Stimulated activated CD4-positive, alpha-beta T cell treated with anti-CD3 and anti-CD28 coated beads, Interleukin-15, amount 100 ng/mL, for 1 hour (primary cell): ENCODE data around the gene WDR5B.

Experiments used
- DNase-seq, 2 donors: peaks; one replicate each; pipeline ENCODE4 v3.0.0-alpha.2; 2020; ENCODE audit warnings: low read depth in 1 of 2, low spot score in 1 of 2

Gene WDR5B

DNA sequence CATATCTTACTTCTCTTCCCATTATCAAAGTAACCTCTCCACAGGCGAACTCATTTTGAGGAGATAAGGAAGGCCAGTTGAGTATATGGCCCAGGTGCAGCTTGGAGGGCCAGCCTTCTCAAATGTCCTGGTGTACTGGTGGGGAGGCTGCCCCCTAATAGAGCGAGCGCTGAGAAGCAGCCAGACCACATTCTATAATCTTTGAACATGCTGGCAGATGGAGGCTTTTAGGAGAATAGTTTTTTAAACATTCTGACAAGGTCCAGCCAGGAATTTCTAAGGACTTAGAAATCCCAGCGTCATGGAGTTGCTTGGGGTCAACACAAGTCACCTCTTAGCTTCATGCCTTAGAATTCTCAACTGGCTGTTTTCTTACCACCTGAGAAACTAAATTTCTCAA lies 5.8 kb downstream of the WDR5B start:
- no peak for DNase-seq

- no peak for DNase-seq
These were observed 6.4 kb downstream of the WDR5B start for GRCh38 chr3:122409446-122409845.

GRCh38 chr3:122407946-122408345 lies 7.9 kb downstream of the WDR5B start:
- DNase-seq: no peak

DNA sequence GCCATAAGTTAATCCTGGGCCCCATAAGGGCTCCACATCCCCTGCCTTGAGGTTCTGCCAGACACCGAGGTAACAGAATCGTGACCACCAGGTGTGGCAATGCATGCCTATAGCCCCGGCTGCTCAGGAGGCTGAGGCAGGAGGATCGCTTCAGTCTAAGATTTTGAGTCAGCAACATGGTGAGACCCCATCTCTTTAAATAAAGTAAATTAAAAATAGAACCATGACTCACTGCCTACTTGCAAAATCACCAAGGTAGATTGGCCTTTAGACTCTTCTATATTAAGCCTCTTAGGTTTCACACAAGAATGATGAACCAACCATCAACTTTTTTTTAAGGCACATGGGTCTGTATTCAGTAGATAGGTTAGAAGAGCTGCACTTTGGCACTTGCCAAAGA lies 9.7 kb downstream of the WDR5B start:
- DNase-seq: no peak

- no peak for DNase-seq
These were observed 10.8 kb downstream of the WDR5B start for GRCh38 chr3:122405015-122405414.

DNA sequence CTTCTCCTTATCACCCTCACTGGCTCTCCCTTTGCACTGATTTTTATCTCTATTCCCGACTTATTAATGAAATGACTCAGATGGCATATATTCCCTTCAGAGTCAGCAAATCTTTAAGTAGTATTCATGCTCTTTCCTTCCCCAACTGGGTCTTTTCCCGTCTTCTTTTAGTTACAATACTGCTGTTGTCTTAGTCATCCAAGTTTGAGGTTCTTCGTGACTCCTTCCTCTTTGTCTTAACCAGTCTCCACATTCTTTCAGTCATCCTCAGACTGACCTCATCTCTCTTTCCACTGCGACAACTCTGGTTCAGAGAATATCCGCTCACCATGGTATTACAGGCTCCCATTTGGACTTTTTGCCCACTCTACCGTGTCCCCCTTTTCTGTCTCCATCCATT lies 12.4 kb downstream of the WDR5B start:
- no peak for DNase-seq

- no peak for DNase-seq
These were observed 16.9 kb downstream of the WDR5B start for GRCh38 chr3:122398920-122399319.

DNA sequence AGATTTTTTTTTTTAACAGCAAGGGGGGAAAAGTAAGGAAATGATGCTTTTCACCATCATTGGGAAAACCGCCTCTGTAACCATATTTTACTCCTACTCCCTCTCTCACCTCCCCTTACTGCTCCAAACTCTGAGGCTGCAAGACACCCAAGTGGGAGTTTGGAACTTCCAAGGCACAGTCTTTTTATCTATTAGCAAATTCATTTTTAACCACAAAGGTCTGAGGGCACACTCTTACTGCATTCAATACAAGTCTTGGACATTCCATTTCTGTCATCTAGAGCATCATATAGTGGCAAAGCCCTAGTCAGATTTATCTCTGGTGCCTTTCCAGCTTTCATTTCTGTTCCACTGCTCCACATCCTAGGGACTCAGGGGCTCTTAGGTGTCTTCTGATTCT lies 18.7 kb downstream of the WDR5B start:
- DNase-seq: no peak

GRCh38 chr3:122396511-122396910 lies 19.4 kb downstream of the WDR5B start:
- no peak for DNase-seq

DNA sequence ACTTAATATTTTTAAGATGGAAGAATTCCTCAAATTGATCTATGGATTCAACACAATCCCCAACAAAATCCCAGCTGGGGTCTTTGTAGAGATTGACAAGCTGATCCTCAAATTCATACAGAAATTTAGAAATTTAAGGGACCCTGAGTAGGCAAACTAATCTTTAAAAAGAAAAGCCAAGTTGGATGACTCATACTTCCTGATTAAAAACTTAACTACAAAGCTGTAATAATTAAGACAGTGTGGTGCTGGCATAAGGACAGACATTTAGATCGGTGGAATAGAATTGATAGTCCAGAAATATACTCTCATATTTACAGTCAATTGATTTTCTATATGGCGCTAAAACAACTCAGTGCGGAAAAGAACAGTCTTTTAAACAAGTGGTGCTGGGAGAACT lies 20.3 kb downstream of the WDR5B start:
- DNase-seq: no peak

DNA sequence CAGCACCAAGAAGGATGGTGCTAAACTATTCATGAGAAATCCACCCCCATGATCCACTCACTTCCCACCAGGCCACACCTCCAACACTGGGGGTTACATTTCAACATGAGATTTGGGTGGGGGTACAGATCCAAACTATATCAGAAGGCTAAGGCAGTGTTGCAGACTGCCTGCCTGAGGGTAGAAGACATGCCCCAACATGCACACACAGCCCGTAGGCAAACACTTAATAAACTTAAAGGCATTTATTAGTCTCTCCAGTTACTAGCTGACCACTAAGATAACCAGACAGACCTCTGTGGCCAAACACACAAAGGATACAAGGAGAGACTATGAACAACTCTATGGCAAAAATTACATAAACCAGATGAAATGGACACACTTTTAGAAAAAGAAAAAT lies 21.7 kb downstream of the WDR5B start:
- DNase-seq: no peak

- no peak for DNase-seq
These were observed 22.7 kb downstream of the WDR5B start for GRCh38 chr3:122392868-122393844.

- DNase-seq: no peak
These were observed 24.0 kb downstream of the WDR5B start for GRCh38 chr3:122391681-122392446.

DNA sequence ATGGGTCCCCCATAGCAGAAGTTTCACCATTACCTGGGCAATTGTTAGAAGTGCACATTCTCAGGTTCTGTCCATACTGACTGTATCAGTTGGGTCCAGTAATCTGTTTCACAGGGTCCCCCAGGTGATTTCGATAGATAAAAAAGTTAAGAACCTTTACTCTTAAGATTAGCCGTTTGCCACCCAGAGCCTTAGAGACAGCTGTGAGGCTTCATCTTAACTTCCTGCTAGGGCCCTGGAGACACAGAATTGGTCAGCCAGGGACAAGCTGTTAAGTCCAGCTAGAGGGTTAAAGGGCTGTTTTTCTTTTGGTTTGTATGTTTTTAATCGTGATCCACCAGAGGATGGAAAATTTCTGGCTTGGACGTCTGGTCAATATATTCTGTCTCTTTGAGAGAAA lies 25.2 kb downstream of the WDR5B start:
- DNase-seq: no peak

DNA sequence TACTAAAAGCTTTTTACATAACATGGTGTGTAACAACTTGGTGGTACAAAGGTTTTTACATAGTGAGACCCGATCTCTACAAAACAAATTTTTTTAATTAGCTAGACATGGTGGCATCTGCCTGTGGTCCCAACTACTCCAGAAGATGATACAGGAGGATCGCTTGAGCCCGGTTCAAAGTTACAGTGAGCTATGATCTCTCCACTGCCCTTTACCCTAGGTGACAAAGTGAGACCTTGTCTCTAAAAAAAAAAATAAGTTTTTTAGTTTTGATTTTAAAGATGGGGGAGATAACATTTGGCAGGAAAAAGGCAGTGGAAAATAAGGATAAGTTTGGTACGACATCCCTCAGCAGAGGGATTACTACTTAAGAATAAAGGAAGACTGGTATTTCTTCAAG lies 26.0 kb downstream of the WDR5B start:
- no peak for DNase-seq

DNA sequence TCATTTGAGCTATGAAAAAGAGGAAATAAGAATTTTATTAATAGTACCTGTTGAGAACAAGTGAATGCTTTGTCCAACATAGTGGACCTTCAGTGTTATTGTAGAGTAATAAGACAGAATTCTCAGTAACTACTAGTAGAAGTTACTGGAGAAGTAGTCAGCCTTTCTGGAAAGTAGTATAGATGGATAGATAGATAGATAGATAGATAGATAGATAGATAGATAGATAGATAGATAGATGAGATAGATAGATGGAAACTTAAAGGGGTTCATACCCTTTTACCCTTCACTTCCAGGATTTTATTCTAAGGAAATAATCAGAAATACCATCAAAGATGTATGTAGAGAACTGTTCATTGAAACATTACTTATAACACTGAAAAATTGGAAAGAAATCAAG lies 26.7 kb downstream of the WDR5B start:
- DNase-seq: no peak

- no peak for DNase-seq
These were observed 28.2 kb downstream of the WDR5B start for GRCh38 chr3:122387709-122388108.

- DNase-seq: peak; percentile 86 to 91
These were observed 31.8 kb downstream of the WDR5B start, which contains the start of gene FAM162A for GRCh38 chr3:122383771-122384697. TSS of gene FAM162A (plus strand) at chr3:122384182. CDS start at chr3:122384266, 84 bp downstream.

GRCh38 chr3:122382888-122383666 lies 32.8 kb downstream of the WDR5B start, which contains the start of gene MIX23:
TSS of gene MIX23 (minus strand) at chr3:122383231. CDS start at chr3:122383224, 7 bp downstream.
- peak; percentile 64 to 77 for DNase-seq

DNA sequence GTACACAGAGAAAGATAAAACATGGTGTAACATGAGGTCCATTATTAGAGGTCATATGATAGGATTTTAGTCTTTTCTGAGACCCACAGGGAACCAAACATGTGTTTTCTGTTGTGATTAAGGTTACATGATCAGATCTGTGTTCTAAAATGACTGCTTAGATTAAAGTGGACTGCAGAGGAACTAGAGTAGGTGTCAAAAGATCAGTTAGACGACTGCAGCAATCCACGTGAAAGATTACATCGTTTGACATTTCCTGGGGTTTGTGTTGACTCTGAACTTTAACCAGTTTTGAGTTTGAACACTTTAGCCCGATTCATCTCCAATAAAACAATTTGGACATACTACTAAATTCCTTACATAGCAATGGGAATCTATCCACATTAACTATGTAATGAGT lies 37.9 kb downstream of the WDR5B start:
- DNase-seq: no peak
